ENCODE data around the gene IQGAP2. TPM values are rescaled to one million over a fixed set of nuclear protein-coding genes. Genes with fewer than 3 reads are reported as not detected.

The IQGAP2 gene
- total and polyA plus RNA-seq, 9 of the 15 experiments (the other 6 are each of a cell fraction or from before 2014, with no cell fraction given), result 8.7 to 23.2 (median 17.4) TPM

DNA sequence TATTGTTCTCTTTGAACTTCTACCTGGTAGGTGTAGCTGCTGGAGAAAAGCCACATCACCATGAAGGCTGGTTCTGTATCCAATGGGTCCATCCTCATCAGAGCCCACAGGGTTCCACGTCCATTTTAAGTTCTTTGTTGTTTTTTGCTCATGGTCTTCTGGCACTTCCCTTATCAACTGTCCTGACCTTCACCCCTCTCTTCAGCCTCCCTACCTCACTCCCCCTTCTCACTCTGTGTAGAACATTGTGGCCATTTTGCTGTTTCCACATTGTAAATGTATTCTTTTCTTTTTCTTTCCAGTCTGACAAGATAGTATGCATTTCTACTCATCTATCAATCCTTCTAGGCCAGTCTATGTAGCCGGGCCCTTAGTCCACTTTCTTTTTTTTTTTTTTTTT is 264.4 kb downstream of the IQGAP2 start:
- 5% methylated on average over 1 of the region's 2 CpGs for WGBS (ENCODE audit: insufficient coverage, low coverage, missing lambda C conversion rate)
- DNase-seq (ENCODE audit: extremely low read depth in 1 of 4, low spot score in 3 of 4), result peak in 2 of 4 experiments; percentile 20 to 36
- H3K9me1 ChIP-seq (ENCODE audit: control insufficient read depth, insufficient read depth, low read length), result no peaks in the 10 kb centered on the region
- no peaks in the 10 kb centered on the region for H4K20me1 ChIP-seq (replicated peaks; ENCODE audit: control insufficient read depth, insufficient read depth, low read length)
- POLR2A ChIA-PET, result interaction anchor here (0.6 to 4.1 kb wide), 4 partner anchors 9 to 84 kb away, joined by 3 to 16 read pairs (median 3); no protein-coding TSS in a partner anchor
- no peak overlapping the region for H3K4me3 ChIP-seq
- no peak overlapping the region; the same call in 1 of the 2 replicates for H3K4me2 ChIP-seq (ENCODE audit: insufficient read depth, low read length)
- H2AFZ ChIP-seq (ENCODE audit: low read depth, low read length), result peak overlapping the region; percentile 51; the same call in 1 of the 2 replicates
- peak; percentile 73 for ATAC-seq
- FAIRE-seq, result peak; percentile 67
- peaks cover 10 to 11% of the 10 kb centered on the region in 2 experiments; a peak in 4 of 5 replicates for H3K4me1 ChIP-seq (replicated peaks in 1 of 2; ENCODE audit: control insufficient read depth in 2 of 2, insufficient read depth in 2 of 2, low read length in 2 of 2)
- TF ChIP-seq KLF16 (IDR thresholded peaks at IDR 0.05) (no peak), BHLHE40 (IDR thresholded peaks at IDR 0.05; ENCODE audit: low read length) (no peak), FOXK2 (conservative IDR thresholded peaks at IDR 0.05 in 1 of 2, IDR thresholded peaks at IDR 0.05 in 1 of 2; ENCODE audit: low read depth in 2 of 2) (peak in 1 of 2 experiments; percentile 48; a peak in 1 of 4 replicates), CHD2 (IDR thresholded peaks at IDR 0.05; ENCODE audit: low read depth, low read length) (no peak), KLF13 (tag; IDR thresholded peaks at IDR 0.05; ENCODE audit: borderline replicate concordance, low read depth) (no peak), DPF2 (IDR thresholded peaks at IDR 0.05) (peak; percentile 22; the same call in 1 of the 2 replicates), SPI1 (IDR thresholded peaks at IDR 0.05; ENCODE audit: borderline replicate concordance, low read depth, low read length) (peak; percentile 46; the same call in 1 of the 2 replicates), HDAC3 (IDR thresholded peaks at IDR 0.05; ENCODE audit: borderline replicate concordance, partially characterized antibody) (no peak), EHMT2 (IDR thresholded peaks at IDR 0.05) (peak; percentile 36; the same call in 1 of the 2 replicates), SMAD2 (IDR thresholded peaks at IDR 0.05; ENCODE audit: low read depth, low read length) (no peak), ETV6 (IDR thresholded peaks at IDR 0.05; ENCODE audit: borderline replicate concordance in 1 of 2, low read depth in 2 of 2, low read length in 1 of 2) (no peak), ETV6 (CRISPR knock-in tag; IDR thresholded peaks at IDR 0.05; ENCODE audit: borderline replicate concordance) (no peak), NR2C1 (IDR thresholded peaks at IDR 0.05) (peak; percentile 29; the same call in 1 of the 2 replicates), NR2C1 (tag; IDR thresholded peaks at IDR 0.05) (0 out of 2 replicates have a peak, but pooled peaks have one; percentile 18), ESRRA (IDR thresholded peaks at IDR 0.05; ENCODE audit: borderline replicate concordance, low read depth) (0 out of 2 replicates have a peak, but pooled peaks have one; percentile 25), E2F3 (CRISPR knock-in tag; IDR thresholded peaks at IDR 0.05) (no peak), BRCA1 (IDR thresholded peaks at IDR 0.05) (no peak), BRCA1 (CRISPR knock-in tag; IDR thresholded peaks at IDR 0.05) (no peak)
- TF ChIP-seq, protein P1, sequence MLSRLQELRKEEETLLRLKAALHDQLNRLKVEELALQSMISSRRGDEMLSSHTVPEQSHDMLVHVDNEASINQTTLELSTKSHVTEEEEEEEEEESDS (CRISPR knock-in tag; IDR thresholded peaks at IDR 0.05), result no peak
- no TSS peak for BruUV-seq (replicated peaks)
- H3K9me3 ChIP-seq (replicated peaks; ENCODE audit: control insufficient read depth, insufficient read depth, low read depth, low read length), result no peaks in the 10 kb centered on the region
- H3K79me2 ChIP-seq (ENCODE audit: control insufficient read depth, insufficient read depth, low read length), result no peaks in the 10 kb centered on the region
- no peaks in the 10 kb centered on the region for H3K36me3 ChIP-seq (ENCODE audit: control insufficient read depth, insufficient read depth, low read length)
- no peak overlapping the region for H3K9ac ChIP-seq (ENCODE audit: insufficient read depth in 1 of 2, low read depth in 2 of 2, low read length in 2 of 2)
- intact Hi-C loops (cut with micrococcal nuclease) (no loop called here), in situ Hi-C loops (cut with MboI) (no loop called here)
- CTCF ChIA-PET (ENCODE audit: low intra/inter-chr PET ratio), result no interaction called here
- no peaks in the 10 kb centered on the region for H3K27me3 ChIP-seq (ENCODE audit: control insufficient read depth in 2 of 2, insufficient read depth in 2 of 2, low read length in 2 of 2)
- no peak overlapping the region; the same call in 2 of the 3 replicates for H3K27ac ChIP-seq (ENCODE audit: extremely low read depth, low read depth, low read length)
